ENCODE results near the gene COL8A1.

- no peak for TF ChIP-seq EZH2 (IDR thresholded peaks at IDR 0.05; ENCODE audit: borderline replicate concordance, insufficient read depth, low read depth, low read length, poor library complexity, severe bottlenecking)
- no peak for TF ChIP-seq CTCF (IDR thresholded peaks at IDR 0.05)
Observed at GRCh38 chr3:99774467-99774866, 136.1 kb downstream of the COL8A1 start.
